Measurements from ENCODE around the gene MTCL1.

GRCh38 chr18:8788503-8789429, 83.4 kb downstream of the MTCL1 start:
- TF ChIP-seq ZFX (IDR thresholded peaks at IDR 0.05) (no peak), POLR2A (IDR thresholded peaks at IDR 0.05; ENCODE audit: borderline replicate concordance, extremely low read depth, insufficient read depth, insufficient read length) (no peak), POLR2AphosphoS5 (IDR thresholded peaks at IDR 0.05; ENCODE audit: low read depth, low read length) (no peak), ZNF274 (IDR thresholded peaks at IDR 0.05; ENCODE audit: low read depth, low read length) (no peak), CBX3 (IDR thresholded peaks at IDR 0.05; ENCODE audit: low read depth) (no peak)
- TF ChIP-seq, protein P1, sequence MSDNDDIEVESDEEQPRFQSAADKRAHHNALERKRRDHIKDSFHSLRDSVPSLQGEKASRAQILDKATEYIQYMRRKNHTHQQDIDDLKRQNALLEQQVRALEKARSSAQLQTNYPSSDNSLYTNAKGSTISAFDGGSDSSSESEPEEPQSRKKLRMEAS (IDR thresholded peaks at IDR 0.05) = no peak
- TF ChIP-seq, protein P2, sequence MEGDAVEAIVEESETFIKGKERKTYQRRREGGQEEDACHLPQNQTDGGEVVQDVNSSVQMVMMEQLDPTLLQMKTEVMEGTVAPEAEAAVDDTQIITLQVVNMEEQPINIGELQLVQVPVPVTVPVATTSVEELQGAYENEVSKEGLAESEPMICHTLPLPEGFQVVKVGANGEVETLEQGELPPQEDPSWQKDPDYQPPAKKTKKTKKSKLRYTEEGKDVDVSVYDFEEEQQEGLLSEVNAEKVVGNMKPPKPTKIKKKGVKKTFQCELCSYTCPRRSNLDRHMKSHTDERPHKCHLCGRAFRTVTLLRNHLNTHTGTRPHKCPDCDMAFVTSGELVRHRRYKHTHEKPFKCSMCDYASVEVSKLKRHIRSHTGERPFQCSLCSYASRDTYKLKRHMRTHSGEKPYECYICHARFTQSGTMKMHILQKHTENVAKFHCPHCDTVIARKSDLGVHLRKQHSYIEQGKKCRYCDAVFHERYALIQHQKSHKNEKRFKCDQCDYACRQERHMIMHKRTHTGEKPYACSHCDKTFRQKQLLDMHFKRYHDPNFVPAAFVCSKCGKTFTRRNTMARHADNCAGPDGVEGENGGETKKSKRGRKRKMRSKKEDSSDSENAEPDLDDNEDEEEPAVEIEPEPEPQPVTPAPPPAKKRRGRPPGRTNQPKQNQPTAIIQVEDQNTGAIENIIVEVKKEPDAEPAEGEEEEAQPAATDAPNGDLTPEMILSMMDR (IDR thresholded peaks at IDR 0.05 in 2 of 3, conservative IDR thresholded peaks at IDR 0.05 in 1 of 3; ENCODE audit: borderline replicate concordance in 1 of 3, insufficient read depth in 1 of 3, low read depth in 2 of 3, low read length in 2 of 3) = no peak

Measured in HCT116 (cell line).